NCI-H69 (cell line): ENCODE data around the gene FKTN.
A peak's percentile ranks its signal among the peaks of the same experiment; 100 is the strongest.

ENCODE experiments used
- DNase-seq: peaks from one replicate; lab custom pipeline; 2025; lab: John Stamatoyannopoulos, UW

The FKTN gene

DNA sequence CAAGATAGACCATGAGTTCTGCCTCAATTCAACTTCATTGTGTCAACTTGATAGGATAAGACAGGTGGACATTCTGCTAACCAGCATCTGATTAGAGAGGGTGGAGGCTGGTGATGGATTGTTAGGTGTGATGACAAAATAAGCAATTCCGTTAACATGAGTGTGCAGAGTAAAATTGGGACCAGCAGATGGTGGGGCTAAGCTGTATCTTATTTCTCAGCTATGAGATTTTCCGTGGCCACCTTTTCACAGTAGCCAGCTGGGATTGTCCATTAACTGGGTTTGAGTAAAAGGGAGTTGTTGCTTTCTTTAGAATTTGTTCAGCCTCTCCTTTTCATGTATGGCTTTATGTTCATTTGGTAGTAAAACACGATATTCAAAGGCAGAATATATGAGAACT lies 75.5 kb downstream of the FKTN start:
- DNase-seq, result peak; percentile 12

DNA sequence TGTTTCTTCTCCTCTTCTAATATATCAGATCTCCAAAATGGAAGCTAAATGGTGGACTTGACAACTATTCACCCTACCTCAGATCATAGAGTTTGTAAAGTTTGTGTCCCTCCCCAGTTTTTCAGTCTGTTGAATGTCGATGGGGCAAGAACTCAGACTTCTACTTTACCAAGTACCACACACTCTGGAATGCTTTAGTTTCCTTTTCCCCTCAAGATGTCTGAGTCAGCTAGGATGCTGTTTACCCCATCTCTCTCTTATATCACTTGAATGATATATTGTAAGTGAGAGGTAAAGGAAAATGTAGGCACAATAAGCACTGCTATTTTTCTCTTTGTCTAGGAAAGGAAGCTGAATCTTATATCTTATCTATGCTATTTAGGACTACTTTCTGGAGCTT lies 78.4 kb downstream of the FKTN start:
- DNase-seq, result no peak

DNA sequence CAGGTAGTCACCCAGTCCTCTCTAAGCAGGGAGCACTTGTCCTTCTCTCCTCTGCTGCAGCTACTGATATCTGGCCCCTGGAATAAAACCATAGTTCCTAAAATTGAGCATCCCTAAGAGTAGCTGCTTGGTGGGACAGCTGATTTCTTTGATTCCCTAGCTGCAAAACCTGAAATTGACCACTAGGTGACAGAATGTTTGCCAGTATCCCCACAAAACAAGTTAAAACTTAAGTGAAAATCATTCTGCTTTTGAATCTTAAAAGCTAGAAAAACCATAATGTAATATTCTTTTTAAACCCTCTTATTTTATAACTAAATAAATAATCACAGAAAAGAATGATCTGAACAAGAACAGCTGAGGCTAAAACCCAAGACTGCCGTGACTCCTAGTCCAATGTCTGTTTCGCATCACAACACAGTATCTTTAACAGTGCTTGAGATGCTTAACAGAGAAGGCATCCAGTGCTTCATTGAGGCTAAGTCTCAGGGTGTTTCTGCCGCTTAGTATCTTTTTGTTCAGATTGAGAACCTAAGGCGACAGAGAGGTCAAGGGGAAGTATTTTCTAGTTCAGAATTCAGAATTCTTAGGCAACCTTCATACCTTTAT lies 80.0 kb downstream of the FKTN start:
- DNase-seq, result no peak

DNA sequence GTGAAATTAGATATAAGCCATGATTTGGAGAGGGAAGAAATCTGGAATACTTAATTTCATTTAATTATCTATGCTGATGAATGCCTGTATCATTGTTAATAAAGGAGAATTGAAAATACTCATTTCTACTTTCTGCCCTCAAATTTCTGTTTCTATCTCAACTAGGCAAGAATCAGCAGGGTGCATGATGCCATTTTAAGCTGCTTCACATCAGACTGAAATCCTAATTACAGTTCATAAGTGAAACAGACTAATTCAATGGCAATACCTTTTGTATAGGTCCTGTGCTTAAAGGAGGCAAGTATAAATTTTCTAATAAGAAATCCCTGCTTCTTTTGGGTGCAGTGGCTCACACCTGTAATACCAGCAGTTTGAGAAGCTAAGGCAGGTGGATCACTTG lies 82.0 kb downstream of the FKTN start:
- DNase-seq, result no peak

DNA sequence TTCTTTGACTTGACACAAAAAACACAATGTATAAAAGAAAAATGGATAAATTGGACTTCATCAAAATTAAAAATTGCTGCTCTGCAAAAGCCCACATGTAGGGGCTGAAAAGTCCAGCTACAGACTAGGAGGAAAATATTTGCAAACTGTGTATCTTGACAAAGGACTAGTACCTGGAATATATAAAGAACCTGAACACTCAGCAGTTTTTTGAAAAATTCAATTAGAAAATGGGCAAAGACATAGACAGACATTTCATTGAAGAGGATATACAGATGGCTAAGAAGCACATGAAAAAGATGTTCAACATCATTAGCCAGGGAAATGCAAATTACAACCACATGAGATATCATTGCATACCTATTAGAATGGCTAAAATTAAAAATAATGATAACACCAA lies 85.9 kb downstream of the FKTN start:
- no peak for DNase-seq

DNA sequence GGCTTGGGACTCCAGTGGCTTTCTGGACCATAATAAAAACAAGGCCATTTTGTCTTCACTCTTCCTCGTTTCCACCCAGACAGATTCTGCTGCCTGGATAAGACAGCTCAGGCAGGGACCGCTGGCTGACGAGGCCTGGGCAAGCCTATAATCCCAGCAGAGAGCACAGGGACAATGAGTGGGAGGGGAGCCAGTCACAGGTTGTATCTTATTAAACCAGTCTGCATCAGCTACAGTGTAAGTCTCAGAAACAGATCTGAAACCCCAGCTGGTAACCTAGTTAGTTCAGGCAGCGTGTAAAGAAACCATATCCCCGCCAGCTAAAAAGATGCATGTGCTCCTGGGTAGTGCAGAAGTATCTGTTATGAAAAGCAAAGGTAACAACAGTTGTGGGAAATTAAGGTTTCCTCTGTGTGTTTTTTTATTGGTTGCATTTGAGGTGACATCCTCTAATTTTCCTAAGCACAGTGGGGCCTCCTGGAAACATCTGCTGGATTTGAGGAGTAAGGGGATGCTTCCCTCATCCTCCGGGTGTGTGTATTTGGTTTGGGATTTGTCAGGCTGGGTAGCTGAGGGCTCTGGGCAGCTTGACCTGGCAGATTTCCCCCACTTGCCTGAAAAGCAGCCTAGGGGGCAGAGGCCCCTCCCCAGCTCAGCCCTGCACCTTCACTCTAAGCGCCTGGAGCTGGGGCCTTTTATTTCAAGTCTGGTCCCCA lies 89.1 kb downstream of the FKTN start:
- peak; percentile 66 for DNase-seq

DNA sequence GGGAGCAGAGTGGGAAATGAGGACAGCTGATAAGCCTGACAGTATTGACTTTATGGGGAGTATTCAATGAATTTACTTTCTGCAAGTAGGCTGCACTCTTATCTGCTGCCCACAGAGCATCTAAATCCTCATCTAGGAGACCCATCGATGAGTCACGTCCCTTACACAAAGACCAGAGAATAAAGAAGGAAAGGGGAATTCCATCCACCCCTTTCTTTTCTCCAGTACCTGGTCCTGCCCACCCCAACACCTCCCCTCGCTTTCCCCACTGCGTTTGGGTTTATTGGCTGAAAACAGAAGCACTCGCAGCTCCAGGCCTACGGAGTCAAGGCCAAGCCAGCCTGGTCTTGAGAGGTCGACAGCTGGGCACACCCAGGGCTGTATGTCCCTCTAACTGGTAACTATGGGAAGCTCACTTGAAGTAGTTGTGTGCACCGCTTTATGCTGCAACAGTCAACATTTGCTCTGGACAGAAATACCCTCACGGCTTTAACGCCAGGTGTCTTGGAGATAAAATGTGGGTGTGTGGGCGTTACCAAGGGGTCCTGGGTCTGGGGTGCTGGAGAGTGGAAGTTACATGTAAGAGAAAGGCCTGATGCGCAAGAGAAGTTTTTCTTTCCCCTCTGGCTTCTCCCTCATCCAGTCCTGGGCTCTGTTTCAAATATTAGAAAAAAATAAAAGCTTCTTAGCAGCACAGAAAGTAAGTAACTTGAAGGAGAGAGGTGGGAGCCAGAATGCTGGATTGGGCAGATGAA lies 89.8 kb downstream of the FKTN start:
- DNase-seq, result peak; percentile 35

DNA sequence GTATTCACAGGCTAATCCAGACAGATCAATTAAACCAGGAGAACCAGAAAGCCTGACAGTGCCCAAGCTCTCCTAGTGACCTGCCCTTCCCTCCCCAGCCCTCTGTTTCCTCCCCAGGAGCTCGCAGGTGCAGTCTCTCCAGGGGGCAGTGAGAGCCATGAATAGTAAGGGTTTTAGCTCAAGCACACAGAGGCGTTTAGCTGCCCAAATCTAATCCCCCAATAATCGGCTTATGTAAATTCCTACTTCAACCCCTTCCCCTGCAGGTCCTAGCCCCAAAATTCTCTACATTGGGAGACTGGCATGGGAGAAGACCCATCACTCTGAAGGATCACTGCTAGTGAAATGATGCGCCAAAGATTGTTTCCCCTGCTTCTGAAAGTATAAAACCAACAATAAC lies 93.9 kb downstream of the FKTN start:
- DNase-seq, result peak; percentile 52

DNA sequence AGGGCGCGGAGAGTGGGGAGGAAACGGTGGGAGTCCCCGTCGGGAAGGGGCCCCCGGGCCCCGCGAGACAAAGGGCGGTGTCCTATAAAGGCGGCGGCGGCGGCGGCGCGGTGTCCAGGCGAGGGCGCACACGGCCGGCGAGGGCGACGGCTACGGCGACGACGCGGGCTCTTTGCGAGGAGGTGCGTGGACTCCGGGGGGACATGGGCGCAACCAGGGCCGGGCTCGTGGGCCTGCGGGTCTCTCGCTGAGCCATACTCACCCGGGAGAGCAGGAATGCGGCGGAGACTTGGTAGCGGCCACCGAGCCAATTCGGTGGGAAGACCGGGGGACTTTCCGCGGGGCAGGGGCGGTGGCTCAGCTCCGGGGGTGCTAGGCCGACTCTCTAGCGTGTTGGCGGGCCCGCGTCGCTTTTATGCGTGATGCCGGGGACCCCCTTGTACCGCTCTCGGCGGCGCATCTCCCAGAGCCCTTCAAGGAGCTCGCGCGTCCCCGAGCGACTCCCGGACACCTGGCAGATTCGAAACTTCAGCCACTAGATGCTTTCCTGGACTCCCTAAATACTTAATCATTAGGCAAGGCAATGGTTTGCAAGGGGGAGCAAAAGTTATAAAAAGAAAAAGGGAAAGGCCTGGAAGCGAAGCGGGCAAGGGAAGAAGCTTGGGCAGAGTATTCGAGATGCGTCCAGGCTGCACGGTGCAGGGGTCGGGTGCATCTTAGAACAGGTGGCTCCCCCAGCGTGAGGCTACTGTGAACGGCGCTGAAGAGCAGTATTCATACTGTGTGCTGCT lies 98.4 kb downstream of the FKTN start:
- peak; percentile 73 for DNase-seq

DNA sequence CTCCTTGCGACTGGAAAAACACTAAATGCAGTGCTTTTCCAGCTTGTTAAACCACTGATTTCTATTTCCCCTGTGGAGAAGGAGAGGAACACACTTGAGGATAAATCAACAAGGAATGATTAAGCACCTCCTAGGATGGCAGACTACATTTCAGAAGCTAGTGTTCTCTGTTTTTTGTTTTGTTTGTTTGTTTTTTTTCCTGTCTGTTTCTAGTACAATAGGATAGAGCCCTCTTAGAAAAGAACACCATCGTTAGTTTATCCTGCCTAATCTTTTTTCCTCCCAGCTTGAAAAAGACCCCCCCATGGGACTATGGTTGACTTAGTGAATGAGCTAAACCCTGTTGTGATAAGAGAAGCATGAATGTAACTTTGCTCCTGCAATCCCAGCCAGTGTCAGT lies 100.4 kb downstream of the FKTN start:
- no peak for DNase-seq

DNA sequence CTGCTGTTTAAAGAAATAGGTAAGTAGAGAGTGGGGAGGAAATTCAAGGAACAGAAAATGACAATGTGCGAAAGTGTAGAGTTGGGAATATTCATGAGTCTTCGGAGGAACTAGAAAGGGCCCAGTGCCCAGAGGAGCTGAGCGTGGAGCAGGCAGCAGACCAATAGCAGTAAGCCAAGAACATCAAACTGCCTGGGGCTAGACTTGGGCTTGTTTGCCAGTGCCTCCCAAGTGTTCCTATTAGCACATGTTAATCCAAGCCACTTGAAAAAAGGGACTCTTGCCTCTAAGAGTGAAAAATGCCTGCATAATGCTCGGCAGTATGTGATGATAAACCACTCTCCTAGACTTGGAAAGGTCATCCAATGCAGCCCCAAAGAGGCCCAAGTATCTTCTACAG lies 103.1 kb downstream of the FKTN start:
- no peak for DNase-seq

DNA sequence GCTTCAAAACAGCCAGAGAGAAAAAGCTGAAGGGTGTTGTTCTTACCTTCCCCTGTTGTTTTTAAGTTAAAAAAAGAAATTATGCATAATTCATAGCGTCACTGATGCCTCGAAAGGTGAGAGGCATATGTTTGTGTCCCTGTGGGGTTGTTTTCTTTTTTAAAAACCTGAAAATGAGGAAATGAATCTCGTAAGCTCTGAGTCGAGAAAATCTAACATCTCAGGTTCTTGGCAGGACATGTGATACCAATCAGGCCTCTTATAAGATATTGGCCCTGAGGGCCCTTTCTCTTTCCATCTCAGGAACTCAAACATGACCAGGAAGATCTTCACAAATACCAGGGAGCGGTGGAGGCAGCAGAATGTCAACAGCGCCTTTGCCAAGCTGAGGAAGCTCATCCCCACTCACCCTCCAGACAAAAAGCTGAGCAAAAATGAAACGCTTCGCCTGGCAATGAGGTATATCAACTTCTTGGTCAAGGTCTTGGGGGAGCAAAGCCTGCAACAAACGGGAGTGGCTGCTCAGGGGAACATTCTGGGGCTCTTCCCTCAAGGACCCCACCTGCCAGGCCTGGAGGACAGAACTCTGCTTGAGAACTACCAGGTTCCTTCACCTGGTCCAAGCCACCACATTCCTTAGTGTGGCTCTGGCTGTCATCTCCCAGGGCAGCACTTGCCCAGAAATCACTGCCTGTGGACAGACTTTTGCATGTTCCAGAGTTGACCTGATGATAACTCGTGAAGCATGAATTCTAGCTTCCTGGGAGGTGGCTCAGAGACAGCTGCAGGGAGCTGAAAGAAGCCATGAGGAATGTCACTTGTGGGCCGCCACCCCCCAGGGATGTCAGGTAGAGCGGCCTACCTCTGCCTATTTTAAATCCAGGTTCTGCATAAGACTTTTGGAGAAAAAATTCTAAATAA lies 104.5 kb downstream of the FKTN start, which contains the start of gene TAL2:
Gene TAL2 (plus strand): TSS at position 274 of the 921 bp plus-strand sequence. CDS start 40 bp downstream, at position 314.
- no peak for DNase-seq

DNA sequence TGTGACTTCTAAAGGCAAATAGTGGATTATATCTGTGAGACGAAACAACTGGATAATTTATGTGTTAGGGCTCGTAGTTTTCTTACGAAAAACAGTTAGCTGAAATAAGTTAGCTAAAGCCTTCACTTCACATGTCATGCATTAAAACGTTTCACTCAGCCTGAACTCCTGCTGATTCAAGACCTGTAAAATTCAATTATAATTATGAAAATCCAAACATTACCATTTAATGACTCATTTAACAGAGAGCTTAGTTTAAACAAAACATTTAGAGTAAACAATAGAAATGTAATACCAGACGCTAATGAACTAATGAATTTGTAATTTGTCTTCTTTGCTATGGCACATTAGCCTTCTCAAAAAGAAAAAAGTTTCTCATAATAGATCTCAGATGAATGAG lies 106.0 kb downstream of the FKTN start:
- DNase-seq, result peak; percentile 67

DNA sequence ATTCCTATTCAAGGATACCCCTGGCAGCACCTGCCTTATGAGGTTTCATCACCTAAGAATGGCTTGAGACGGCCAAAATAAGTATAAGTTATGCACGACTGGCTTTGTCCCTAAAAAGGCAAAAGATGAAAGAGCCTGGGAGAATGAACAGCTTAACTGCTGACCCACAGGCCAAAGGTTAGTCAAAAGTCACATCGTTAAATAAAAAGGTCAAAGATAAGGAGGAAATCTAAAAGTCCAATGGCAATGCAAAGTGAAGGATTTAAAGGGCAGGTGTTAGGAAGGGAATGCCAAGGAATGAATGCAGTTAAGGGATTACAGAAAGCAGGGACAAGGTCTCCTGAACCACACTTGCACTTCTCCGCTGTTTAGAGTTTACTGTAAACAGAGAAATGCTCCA lies 109.9 kb downstream of the FKTN start:
- no peak for DNase-seq

DNA sequence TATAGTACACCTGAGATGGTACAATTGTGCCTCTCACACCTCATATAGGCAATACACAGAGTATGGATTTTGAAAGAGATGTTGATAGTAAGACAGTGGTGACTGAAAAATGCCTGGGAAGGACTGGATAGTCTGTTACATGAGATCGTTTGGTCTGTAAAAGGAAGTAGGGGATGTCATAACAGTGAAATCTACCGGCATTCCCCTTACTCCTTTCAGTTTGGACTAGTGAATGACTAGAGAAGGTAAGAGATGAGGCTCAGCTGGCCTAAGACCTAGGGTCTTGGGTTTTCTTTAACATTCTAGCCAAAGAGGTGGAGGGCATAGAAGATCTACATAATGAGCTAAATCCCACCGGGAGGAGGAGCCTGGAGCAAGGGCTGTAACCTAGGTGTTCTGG lies 112.4 kb downstream of the FKTN start:
- DNase-seq, result no peak

DNA sequence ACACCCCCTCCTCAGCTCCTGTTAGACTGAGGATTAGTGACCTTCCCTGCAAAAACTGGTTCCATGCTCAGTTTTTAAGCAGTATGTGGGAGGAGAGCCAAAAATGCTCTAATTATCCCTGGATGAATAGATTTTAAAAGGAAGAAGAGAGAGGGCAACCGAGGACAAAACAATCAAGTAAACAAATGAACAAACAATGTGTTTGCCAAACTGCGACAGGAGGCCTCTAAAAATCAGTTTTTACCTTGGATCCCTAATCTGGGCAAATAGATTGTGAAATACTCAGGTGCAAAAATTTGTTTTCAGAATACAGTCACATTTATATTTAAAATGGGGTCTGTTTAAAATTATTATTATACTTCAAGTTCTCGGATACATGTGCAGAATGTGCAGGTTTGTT lies 112.8 kb downstream of the FKTN start:
- no peak for DNase-seq

DNA sequence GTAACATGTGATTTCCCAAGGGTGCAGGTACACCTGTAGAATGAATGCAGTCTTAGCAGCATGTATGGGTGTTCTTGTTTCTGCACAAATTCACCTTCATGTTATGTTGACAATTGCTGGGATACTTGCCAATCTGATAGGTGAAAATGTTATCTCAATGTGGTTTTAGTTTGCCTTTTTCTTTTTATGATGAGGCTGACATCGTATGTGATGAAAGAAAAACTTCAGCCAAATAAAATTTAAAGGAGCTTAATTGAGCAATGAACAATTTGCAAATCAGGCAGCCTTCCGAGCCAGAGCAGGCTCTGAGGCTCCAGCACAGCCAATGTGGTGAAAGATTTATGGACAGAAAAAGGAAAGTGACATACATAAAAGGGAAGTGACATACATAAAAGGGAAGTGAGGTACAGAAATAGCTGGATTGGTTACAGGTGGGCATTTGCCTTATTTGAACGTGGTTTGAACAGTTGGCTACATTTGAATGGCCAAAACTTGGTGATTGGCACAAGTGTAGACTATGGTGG lies 114.8 kb downstream of the FKTN start:
- no peak for DNase-seq

DNA sequence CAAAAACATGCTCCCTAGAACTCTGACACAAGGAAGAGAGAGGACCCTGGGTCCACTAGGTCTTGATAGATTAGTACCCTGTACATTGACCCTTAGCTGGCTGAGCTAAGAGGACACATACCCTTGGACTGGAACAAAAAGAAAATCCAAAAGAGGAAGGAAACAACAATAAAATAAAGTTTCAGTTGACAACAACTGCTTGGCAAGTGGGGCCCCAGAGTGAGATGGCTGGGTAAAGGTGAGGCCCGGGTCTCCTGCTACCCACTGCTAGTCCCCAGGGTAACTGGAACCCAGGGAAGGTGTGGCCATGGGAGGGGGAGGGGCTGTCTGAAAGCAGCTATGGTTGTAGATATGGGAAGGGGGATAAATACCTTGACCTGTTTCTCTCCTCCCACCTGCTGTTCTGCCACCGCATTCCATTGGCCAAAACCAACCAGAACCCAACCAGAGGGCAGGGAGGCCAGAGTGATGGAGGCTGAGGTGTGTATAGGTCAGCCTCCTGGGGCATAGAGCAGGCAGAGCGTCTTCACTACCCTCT lies 116.0 kb downstream of the FKTN start:
- no peak for DNase-seq

DNA sequence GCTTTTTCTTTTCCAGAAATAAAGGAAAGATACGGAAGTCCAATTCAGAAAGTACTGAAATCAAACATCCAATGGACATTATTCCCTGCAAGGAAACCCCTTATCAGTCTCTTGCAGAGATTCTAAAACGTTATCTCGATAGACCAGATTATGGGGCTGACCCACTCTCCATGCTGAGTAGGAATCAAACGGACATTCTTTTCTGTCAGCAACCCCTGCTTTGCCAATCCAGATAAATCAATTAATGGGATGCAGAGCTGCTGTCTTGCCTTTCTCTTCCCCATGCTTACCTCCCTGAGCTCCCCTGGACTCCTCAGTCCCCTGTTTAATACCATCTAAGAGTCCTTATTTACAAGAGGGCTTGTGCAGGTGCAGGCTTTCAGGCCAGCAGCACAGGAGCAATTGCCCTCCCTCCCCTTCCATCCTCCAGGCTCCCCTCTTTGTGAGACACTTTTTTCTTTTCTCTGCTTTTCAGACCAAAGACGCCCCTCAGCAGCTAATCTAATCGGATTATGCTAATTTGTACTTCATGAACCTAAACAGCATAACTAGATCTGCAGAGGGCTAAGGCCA lies 118.5 kb downstream of the FKTN start:
- DNase-seq, result no peak

DNA sequence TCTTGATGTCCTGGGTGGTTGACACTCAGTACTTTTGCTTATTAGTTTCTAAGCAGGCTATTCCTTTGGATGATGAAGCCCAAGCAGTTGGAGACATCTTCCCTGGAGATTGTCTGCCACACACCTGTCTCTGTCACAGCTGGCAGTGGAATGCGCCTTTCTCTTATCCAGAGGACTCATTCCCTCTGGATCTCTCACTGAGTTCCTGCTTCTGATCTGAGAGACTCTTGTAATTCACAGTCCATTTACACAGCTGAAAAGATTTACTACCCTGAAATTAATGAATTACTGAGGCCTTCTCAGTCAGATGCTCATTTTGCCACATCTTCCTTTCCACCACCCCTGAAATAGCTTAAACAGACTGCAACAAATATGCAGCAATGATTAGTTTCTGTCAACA lies 120.2 kb downstream of the FKTN start:
- DNase-seq, result peak; percentile 65
